ENCODE results near the gene KCTD15. TPM values are rescaled to one million over a fixed set of nuclear protein-coding genes. Genes with fewer than 3 reads are reported as not detected.

The KCTD15 gene
- total RNA-seq, 4 donors from 2014 or later = 28.4 to 97.1 (median 50.3) TPM

DNA sequence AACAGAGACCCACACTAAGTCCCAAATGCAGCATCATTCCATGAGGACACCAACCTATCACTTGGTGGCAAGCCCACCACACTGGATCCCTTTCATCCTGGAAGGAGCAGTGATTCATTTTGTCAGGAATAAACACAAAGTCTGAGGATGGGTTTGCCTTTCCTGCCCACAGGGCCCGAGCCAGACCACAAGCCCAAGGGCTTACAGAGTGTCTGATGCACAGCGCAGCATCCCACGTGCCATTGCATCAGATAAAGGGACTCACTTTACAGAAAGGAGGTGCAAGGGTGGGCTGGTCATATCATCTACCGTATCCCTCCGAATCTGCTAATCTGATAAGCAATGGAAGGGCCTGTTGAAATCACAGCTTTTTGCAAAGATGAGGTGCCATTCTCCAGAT, 12.2 kb upstream of the KCTD15 start:
- H3K9me3 ChIP-seq = no peaks in the 10 kb centered on the region
- no peak for TF ChIP-seq POLR2A (IDR thresholded peaks at IDR 0.05)
- TF ChIP-seq, protein P1, sequence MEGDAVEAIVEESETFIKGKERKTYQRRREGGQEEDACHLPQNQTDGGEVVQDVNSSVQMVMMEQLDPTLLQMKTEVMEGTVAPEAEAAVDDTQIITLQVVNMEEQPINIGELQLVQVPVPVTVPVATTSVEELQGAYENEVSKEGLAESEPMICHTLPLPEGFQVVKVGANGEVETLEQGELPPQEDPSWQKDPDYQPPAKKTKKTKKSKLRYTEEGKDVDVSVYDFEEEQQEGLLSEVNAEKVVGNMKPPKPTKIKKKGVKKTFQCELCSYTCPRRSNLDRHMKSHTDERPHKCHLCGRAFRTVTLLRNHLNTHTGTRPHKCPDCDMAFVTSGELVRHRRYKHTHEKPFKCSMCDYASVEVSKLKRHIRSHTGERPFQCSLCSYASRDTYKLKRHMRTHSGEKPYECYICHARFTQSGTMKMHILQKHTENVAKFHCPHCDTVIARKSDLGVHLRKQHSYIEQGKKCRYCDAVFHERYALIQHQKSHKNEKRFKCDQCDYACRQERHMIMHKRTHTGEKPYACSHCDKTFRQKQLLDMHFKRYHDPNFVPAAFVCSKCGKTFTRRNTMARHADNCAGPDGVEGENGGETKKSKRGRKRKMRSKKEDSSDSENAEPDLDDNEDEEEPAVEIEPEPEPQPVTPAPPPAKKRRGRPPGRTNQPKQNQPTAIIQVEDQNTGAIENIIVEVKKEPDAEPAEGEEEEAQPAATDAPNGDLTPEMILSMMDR (IDR thresholded peaks at IDR 0.05) = no peak
- intact Hi-C loops (cut with DNase I) = no loop called here
- H3K36me3 ChIP-seq = no peaks in the 10 kb centered on the region
- WGBS, 2 donors = 74 to 91% methylated on average over 5 of the region's 5 CpGs
- no peak for DNase-seq
- H3K27ac ChIP-seq = no peak overlapping the region
- H3K4me1 ChIP-seq = no peaks in the 10 kb centered on the region
- no peaks in the 10 kb centered on the region for H3K27me3 ChIP-seq
- H3K4me3 ChIP-seq (replicated peaks in 1 of 3) = no peak overlapping the region

DNA sequence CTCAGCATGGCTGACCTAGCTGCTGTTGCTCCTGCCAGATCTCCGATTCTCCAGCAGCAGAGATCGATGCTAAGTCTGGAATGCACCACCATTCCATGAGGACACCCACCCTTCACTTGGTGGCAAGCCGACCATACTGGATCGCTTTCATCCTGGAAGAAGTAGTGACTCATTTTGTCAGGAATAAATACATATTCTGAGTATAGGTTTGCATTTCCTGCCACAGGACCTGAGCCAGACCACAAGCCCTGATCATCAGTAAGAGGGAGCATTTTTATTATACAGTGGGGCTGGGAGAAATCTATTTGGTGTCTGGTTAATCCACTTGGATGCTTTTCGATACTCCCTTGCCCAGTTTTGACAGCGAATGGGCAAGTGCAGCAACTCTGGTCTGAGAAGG, 10.9 kb upstream of the KCTD15 start:
- Histone ChIP-seq H3K36me3 (no peaks in the 10 kb centered on the region), H3K4me1 (no peaks in the 10 kb centered on the region), H3K4me3 (replicated peaks in 1 of 3) (no peak overlapping the region), H3K27ac (no peak overlapping the region), H3K27me3 (no peaks in the 10 kb centered on the region), H3K9me3 (no peaks in the 10 kb centered on the region)
- no peak for DNase-seq
- intact Hi-C loops (cut with DNase I) = no loop called here
- TF ChIP-seq, protein P1 (IDR thresholded peaks at IDR 0.05) = no peak
- no peak for TF ChIP-seq POLR2A (IDR thresholded peaks at IDR 0.05)
- 72 to 76% methylated on average over 6 of the region's 6 CpGs for WGBS, 2 donors

DNA sequence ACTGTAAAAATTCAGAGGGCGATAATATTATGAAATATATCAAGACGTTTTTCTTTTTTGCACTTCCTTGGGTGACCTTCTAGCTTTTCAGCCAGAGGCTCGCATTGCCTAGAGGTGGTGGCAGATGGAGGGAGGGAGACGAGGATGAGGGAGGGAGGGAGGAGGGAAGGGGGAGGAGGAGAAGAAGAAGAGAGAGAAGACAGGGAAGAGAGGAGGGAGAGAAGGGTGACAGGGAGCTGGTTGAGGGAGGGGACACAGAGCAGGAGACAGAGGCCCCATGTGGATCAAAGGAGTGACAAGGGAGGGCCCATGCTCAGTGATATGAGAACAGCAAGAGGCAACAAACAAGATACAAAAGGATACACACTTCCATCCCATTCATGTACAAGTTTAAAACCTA, 8.0 kb upstream of the KCTD15 start:
- no peak for DNase-seq
- Histone ChIP-seq H3K4me1 (no peaks in the 10 kb centered on the region), H3K27me3 (no peaks in the 10 kb centered on the region), H3K36me3 (no peaks in the 10 kb centered on the region), H3K27ac (no peak overlapping the region), H3K4me3 (replicated peaks in 1 of 3) (no peak overlapping the region), H3K9me3 (no peaks in the 10 kb centered on the region)
- 68 to 70% methylated on average over 4 of the region's 4 CpGs for WGBS, 2 donors
- intact Hi-C loops (cut with DNase I) = no loop called here
- TF ChIP-seq, protein P1 (IDR thresholded peaks at IDR 0.05) = no peak
- TF ChIP-seq POLR2A (IDR thresholded peaks at IDR 0.05) = no peak

DNA sequence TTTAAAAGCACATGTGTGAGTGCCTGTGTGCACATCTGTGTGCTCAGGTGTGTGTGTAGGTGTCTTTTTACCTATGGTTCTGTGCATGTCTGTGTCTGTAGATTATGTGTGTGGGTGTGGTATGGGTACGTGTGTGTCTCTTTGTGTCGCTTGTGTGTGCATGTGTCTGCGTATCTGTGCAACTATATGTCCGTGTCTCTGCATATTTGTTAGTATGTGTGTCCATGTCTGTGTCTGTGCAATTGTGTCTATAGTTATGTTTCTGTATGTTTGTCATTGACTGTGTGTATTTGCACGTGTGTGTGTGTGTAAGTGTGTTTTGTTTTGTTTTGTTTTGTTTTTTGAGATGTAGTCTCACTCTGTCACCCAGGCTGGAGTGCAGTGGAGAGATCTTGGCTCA, 7.3 kb upstream of the KCTD15 start:
- TF ChIP-seq, protein P1 (IDR thresholded peaks at IDR 0.05) = no peak
- TF ChIP-seq POLR2A (IDR thresholded peaks at IDR 0.05) = no peak
- Histone ChIP-seq H3K4me3 (replicated peaks in 1 of 3) (no peak overlapping the region), H3K27me3 (no peaks in the 10 kb centered on the region), H3K9me3 (no peaks in the 10 kb centered on the region), H3K27ac (no peak overlapping the region), H3K4me1 (peaks cover 0 to 3% of the 10 kb centered on the region in 2 donors), H3K36me3 (no peaks in the 10 kb centered on the region)
- 77 to 90% methylated on average over 5 of the region's 5 CpGs for WGBS, 2 donors
- DNase-seq = no peak
- intact Hi-C loops (cut with DNase I) = no loop called here

DNA sequence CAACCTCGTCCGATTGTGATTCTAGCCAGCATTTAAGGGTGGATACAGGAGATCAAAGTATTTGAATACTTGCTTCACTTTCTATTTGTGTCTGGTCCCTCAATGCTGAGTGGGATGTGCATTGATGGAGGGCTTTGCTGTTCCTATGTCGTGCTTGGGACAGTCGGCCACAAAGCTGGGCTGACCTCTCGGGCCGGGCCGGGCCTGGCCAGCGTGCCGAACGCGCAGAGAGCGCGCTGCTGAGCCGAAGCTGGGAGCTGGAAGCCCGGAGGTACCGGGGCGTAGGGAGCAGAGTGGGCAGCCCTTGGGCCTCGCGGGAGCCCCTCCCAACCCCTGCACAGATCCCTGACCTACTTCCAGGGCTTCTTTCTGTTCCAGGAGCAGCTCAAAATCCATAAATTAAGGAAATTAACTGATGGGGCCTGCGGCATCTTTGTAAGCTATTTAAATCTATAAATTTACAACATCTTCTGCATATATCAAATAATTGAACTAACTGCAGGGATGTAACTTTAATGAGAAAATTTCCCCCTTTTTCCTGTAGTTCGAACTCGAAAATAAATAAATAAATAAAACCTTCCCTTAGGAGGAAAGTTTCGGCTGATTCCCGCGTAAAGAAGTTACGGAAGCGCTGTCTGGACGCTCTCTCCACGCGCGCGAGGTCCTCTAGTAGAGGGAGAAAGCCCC, 1.8 kb upstream of the KCTD15 start:
- TF ChIP-seq, protein P1 (IDR thresholded peaks at IDR 0.05) = peak in 1 of 6 experiments; percentile 65
- no peak for TF ChIP-seq POLR2A (IDR thresholded peaks at IDR 0.05)
- 10 to 11% methylated on average over 26 to 29 of the region's 32 CpGs for WGBS, 2 donors
- DNase-seq = peak; percentile 36 to 37
- H3K27me3 ChIP-seq = no peaks in the 10 kb centered on the region
- H3K4me3 ChIP-seq (replicated peaks in 1 of 3) = peak overlapping the region; percentile 5 to 75 (median 61)
- H3K27ac ChIP-seq = peak overlapping the region; percentile 88 to 98 (median 98)
- no peaks in the 10 kb centered on the region for H3K9me3 ChIP-seq
- no peaks in the 10 kb centered on the region for H3K36me3 ChIP-seq
- H3K4me1 ChIP-seq = peaks cover 15 to 18% of the 10 kb centered on the region in 2 donors
- intact Hi-C loops (cut with DNase I) = no loop called here

Data from thyroid gland (tissue), 4 donors.